Measurements from ENCODE around the gene TAP2. TPM values are rescaled to one million over a fixed set of nuclear protein-coding genes. Genes with fewer than 3 reads are reported as not detected.
A peak's percentile ranks its signal among the peaks of the same experiment; 100 is the strongest.

Gene TAP2
- total and polyA plus RNA-seq, 10 of the 15 experiments (the other 5 are each of a cell fraction or from before 2014, with no cell fraction given): 5.3 to 77.2 (median 35.3) TPM

DNA sequence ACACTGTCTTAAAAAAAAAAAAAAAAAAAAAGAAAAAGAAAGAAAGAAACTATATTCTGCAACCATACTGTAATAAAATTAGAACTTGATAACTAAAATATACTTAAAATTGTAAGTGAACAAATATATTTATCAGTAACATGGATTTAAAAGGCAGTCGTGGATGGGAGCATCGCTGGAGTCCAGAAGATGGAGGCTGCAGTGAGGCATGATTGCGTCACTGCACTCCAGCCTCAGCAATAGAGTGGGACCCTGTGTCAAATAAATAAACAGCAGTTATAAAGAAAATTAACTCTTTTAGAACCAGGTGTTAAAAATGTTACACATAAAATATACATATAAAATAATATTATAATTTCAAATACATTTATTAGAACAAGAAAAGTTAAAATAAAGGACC, 24.2 kb upstream of the TAP2 start (continued):
- TF ChIP-seq, protein P1, sequence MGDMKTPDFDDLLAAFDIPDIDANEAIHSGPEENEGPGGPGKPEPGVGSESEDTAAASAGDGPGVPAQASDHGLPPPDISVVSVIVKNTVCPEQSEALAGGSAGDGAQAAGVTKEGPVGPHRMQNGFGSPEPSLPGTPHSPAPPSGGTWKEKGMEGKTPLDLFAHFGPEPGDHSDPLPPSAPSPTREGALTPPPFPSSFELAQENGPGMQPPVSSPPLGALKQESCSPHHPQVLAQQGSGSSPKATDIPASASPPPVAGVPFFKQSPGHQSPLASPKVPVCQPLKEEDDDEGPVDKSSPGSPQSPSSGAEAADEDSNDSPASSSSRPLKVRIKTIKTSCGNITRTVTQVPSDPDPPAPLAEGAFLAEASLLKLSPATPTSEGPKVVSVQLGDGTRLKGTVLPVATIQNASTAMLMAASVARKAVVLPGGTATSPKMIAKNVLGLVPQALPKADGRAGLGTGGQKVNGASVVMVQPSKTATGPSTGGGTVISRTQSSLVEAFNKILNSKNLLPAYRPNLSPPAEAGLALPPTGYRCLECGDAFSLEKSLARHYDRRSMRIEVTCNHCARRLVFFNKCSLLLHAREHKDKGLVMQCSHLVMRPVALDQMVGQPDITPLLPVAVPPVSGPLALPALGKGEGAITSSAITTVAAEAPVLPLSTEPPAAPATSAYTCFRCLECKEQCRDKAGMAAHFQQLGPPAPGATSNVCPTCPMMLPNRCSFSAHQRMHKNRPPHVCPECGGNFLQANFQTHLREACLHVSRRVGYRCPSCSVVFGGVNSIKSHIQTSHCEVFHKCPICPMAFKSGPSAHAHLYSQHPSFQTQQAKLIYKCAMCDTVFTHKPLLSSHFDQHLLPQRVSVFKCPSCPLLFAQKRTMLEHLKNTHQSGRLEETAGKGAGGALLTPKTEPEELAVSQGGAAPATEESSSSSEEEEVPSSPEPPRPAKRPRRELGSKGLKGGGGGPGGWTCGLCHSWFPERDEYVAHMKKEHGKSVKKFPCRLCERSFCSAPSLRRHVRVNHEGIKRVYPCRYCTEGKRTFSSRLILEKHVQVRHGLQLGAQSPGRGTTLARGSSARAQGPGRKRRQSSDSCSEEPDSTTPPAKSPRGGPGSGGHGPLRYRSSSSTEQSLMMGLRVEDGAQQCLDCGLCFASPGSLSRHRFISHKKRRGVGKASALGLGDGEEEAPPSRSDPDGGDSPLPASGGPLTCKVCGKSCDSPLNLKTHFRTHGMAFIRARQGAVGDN (IDR thresholded peaks at IDR 0.05): no peak
- no peak for TF ChIP-seq FOXM1 (IDR thresholded peaks at IDR 0.05; ENCODE audit: low read depth, low read length)
- TF ChIP-seq NBN (IDR thresholded peaks at IDR 0.05): no peak
- TF ChIP-seq HDAC2 (IDR thresholded peaks at IDR 0.05): no peak
- TF ChIP-seq, protein P2, sequence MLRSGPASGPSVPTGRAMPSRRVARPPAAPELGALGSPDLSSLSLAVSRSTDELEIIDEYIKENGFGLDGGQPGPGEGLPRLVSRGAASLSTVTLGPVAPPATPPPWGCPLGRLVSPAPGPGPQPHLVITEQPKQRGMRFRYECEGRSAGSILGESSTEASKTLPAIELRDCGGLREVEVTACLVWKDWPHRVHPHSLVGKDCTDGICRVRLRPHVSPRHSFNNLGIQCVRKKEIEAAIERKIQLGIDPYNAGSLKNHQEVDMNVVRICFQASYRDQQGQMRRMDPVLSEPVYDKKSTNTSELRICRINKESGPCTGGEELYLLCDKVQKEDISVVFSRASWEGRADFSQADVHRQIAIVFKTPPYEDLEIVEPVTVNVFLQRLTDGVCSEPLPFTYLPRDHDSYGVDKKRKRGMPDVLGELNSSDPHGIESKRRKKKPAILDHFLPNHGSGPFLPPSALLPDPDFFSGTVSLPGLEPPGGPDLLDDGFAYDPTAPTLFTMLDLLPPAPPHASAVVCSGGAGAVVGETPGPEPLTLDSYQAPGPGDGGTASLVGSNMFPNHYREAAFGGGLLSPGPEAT (IDR thresholded peaks at IDR 0.05; ENCODE audit: low read depth): no peak
- no peak for TF ChIP-seq YY1 (IDR thresholded peaks at IDR 0.05; ENCODE audit: low read depth, low read length)

DNA sequence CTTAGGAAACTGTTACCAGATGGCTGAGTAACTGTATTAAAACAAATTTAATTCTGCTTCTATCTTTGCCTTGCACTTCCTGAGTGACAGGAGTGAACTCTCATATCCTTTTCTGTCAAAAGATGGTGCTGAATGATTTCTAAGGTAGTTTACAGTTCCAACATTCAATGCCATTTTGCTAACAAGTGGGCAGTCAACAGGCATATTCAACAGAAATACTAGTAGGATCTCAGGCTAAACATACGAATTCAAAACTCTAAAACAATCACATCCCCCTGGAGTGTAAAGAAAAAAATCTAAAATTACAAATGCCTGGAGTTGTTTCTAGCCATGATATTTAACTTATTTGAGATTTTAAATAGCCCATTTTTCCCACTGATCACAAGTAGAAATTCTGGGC, 22.1 kb upstream of the TAP2 start:
- no peaks in the 10 kb centered on the region for H4K20me1 ChIP-seq (ENCODE audit: control insufficient read depth, insufficient read depth)
- H3K4me3 ChIP-seq: no peak overlapping the region
- no peaks in the 10 kb centered on the region for H3K27me3 ChIP-seq (replicated peaks in 1 of 2; ENCODE audit: control insufficient read depth in 2 of 2, insufficient read depth in 2 of 2, low read length in 1 of 2)
- peak; percentile 47 for FAIRE-seq
- TF ChIP-seq SMARCA5 (IDR thresholded peaks at IDR 0.05) (no peak), NR2C2 (IDR thresholded peaks at IDR 0.05; ENCODE audit: borderline replicate concordance, control insufficient read depth, insufficient read length, low read depth) (no peak)
- TF ChIP-seq, protein P3, sequence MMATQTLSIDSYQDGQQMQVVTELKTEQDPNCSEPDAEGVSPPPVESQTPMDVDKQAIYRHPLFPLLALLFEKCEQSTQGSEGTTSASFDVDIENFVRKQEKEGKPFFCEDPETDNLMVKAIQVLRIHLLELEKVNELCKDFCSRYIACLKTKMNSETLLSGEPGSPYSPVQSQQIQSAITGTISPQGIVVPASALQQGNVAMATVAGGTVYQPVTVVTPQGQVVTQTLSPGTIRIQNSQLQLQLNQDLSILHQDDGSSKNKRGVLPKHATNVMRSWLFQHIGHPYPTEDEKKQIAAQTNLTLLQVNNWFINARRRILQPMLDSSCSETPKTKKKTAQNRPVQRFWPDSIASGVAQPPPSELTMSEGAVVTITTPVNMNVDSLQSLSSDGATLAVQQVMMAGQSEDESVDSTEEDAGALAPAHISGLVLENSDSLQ (IDR thresholded peaks at IDR 0.05): peak; percentile 85
- TF ChIP-seq, protein P4, sequence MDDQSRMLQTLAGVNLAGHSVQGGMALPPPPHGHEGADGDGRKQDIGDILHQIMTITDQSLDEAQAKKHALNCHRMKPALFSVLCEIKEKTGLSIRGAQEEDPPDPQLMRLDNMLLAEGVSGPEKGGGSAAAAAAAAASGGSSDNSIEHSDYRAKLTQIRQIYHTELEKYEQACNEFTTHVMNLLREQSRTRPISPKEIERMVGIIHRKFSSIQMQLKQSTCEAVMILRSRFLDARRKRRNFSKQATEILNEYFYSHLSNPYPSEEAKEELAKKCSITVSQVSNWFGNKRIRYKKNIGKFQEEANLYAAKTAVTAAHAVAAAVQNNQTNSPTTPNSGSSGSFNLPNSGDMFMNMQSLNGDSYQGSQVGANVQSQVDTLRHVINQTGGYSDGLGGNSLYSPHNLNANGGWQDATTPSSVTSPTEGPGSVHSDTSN (IDR thresholded peaks at IDR 0.05; ENCODE audit: insufficient replicate concordance, low read depth, low read length): peak; percentile 30
- H3K36me3 ChIP-seq (ENCODE audit: control insufficient read depth in 2 of 2, insufficient read depth in 2 of 2, low read length in 1 of 2): peaks cover 4 to 12% of the 10 kb centered on the region in 2 experiments
- H3K79me2 ChIP-seq (ENCODE audit: control insufficient read depth, insufficient read depth, low read length): peaks cover 18% of the 10 kb centered on the region
- no peak overlapping the region for H2AFZ ChIP-seq (ENCODE audit: control insufficient read depth, low read depth, low read length)
- no peaks in the 10 kb centered on the region for H3K9me3 ChIP-seq (replicated peaks; ENCODE audit: control insufficient read depth, insufficient read depth, low read length)
- no peak; the same call in 2 of the 3 replicates for ATAC-seq
- no peak for DNase-seq (ENCODE audit: low read depth, low spot score)
- ChIA-PET SMC1A (ENCODE audit: uncharacterized antibody, unreplicated experiment) (interaction anchor here (1.1 kb wide), 1 partner anchor 21 kb away, joined by 4 read pairs; no protein-coding TSS in a partner anchor), POLR2A (interaction anchor here (0.6 to 8.1 kb wide), 2 partner anchors 19 to 52 kb away, joined by 3 to 357 read pairs; partner anchors contain the start of genes PSMB8 and TAP2), RAD21 (ENCODE audit: unreplicated experiment) (interaction anchor here (1.0 kb wide), 1 partner anchor 22 kb away, joined by 4 read pairs; the partner anchor contains the start of gene TAP2), CTCF (interaction anchor here (1.0 to 8.0 kb wide), 5 partner anchors 7 to 124 kb away, joined by 3 to 299 read pairs (median 5); partner anchors contain the start of genes PSMB8 and TAP2)
- no TSS peak for BruUV-seq (replicated peaks)
- H3K27ac ChIP-seq (ENCODE audit: control insufficient read depth, insufficient read depth): peak overlapping the region; percentile 13; the same call in 1 of the 2 replicates
- in situ Hi-C loops (cut with MboI) (no loop called here), intact Hi-C loops (cut with micrococcal nuclease; ENCODE audit: unreplicated experiment) (no loop called here)
- WGBS (ENCODE audit: insufficient coverage, insufficient replicate concordance, low lambda C conversion rate, missing lambda C conversion rate): 42% methylated on average over 1 of the region's 1 CpG
- H3K4me2 ChIP-seq (ENCODE audit: control insufficient read depth, insufficient read depth): no peak overlapping the region
- H3K9ac ChIP-seq (ENCODE audit: control insufficient read depth, insufficient read depth, low read length): no peak overlapping the region
- H3K4me1 ChIP-seq (ENCODE audit: control insufficient read depth, insufficient read depth, low read length): peaks cover 28% of the 10 kb centered on the region

Measured in GM12878 (cell line).